Rectal smooth muscle tissue (tissue), 1 donor: Measurements from ENCODE around the gene AQP11.
A peak's percentile ranks its signal among the peaks of the same experiment; 100 is the strongest.
"Not testable (repeated sequence)": the region's sequence is repeated elsewhere in the genome, so short reads cannot be mapped to it uniquely, and the experiment has no call there.

Experiments
- H3K27ac ChIP-seq: one replicate; pipeline ENCODE4 v1.7.0; 2013; ENCODE audit warnings: low read depth, low read length, inconsistent platforms
- H3K27me3 ChIP-seq: one replicate; pipeline ENCODE4 v1.7.0; 2013; ENCODE audit warnings: low read length; ENCODE audit not compliant: control insufficient read depth, insufficient read depth
- H3K36me3 ChIP-seq: one replicate; pipeline ENCODE4 v1.7.0; 2013; ENCODE audit warnings: low read length; ENCODE audit not compliant: control insufficient read depth, insufficient read depth
- H3K4me1 ChIP-seq: one replicate; pipeline ENCODE4 v1.7.0; 2013; ENCODE audit warnings: low read length; ENCODE audit not compliant: control insufficient read depth, insufficient read depth
- H3K4me3 ChIP-seq: one replicate; pipeline ENCODE4 v1.7.0; 2013; ENCODE audit warnings: low read length
- H3K9ac ChIP-seq: one replicate; pipeline ENCODE4 v1.7.0; 2013; ENCODE audit warnings: low read length

AQP11 gene, protein sequence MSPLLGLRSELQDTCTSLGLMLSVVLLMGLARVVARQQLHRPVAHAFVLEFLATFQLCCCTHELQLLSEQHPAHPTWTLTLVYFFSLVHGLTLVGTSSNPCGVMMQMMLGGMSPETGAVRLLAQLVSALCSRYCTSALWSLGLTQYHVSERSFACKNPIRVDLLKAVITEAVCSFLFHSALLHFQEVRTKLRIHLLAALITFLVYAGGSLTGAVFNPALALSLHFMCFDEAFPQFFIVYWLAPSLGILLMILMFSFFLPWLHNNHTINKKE

DNA sequence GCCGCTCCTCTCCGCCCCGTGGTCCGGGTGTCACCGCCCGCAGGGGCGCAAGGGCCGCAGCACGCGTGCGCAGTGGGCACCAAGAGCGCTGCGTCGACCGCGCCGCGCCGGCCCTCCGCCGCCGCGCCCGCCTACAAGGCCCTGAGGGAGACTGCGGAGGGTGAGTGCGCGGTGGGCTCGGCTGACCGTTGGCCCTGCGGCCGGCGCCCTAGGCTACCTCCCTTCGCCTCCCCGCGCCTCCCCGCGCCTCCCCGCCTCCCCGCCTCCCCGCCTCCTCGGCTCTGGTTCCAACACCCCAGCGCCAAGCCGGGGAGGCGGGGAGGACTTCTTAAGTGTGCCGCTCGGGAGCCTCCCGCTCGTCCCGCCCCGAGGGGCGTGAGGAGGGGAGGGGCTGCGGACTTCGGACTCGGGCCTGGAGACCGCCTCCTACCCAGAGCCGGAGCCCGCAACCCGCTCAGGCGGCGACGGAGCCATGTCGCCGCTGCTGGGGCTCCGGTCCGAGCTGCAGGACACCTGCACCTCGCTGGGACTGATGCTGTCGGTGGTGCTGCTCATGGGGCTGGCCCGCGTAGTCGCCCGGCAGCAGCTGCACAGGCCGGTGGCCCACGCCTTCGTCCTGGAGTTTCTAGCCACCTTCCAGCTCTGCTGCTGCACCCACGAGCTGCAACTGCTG, at the start of gene AQP11:
AQP11 (plus strand) TSS at position 433 of the 673 bp plus-strand sequence; CDS start at position 473, 40 bp downstream.
- peak within 1 kb of the TSS; percentile 73 for H3K9ac ChIP-seq
- no peaks in the 10 kb centered on the region for H3K36me3 ChIP-seq
- peak within 1 kb of the TSS; percentile 78 for H3K4me3 ChIP-seq
- no peaks in the 10 kb centered on the region for H3K27me3 ChIP-seq
- H3K4me1 ChIP-seq = peaks cover 5% of the 10 kb centered on the region
- H3K27ac ChIP-seq = peak within 1 kb of the TSS; percentile 71

DNA sequence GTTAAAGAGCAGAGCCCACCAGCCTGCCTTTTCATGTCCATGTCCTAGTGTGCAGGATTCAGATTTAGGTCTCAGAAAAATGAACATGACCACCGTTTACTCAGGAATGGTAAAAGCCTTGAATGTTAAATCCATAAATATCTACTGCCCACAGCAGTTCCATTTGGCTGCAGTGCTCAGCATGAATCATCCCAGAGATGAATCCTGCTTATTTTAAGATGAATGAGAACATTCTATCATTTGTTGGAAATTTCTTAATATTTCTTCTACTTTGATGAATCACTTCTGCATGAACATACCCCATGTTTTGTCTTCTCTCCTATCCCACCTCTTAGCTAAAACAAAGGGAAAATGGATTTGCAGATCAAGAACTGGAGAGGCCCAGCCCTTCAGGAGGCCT, 47.5 kb upstream of the AQP11 start:
- Histone ChIP-seq H3K4me3 (no peak overlapping the region), H3K27ac (no peak overlapping the region), H3K36me3 (no peaks in the 10 kb centered on the region), H3K4me1 (no peaks in the 10 kb centered on the region), H3K27me3 (no peaks in the 10 kb centered on the region), H3K9ac (no peak overlapping the region)

DNA sequence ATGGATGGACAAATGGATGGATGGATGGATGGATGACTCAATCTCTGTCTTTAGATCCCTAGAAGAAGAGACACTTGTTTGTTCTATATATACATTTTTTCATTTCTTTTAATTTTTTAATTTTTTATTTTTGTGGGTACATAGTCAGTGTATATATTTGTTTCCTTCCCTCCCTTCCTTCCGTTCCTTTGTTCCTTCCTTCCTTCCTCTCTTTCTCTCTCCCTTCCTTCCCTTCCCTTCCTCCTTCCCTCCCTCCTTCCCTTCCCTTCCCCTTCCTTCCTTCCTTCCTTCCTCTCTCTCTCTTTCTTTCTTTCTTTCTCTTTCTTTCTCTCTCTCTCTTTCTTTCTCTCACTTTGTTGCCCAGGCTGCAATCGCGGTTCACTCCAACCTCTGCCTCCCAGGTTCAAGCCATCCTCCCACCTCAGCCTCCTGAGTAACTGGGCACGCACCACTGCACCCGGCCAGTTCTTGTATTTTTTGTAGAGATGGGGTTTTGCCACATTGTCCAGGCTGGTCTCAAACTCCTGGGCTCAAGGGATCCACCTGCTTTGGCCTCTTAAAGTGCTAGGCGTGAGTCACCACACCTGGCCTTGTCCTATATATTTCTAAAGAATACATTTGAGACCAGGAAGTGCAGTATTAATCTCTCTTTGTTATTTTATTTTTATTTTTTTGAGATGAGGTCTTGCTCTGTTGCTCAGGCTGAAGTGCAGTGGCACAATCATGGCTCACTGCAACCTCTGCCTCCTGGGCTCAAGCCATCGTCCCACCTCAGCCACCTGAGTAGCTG, 42.5 kb upstream of the AQP11 start:
- Histone ChIP-seq H3K4me3 (no peak overlapping the region), H3K27me3 (no peaks in the 10 kb centered on the region)

DNA sequence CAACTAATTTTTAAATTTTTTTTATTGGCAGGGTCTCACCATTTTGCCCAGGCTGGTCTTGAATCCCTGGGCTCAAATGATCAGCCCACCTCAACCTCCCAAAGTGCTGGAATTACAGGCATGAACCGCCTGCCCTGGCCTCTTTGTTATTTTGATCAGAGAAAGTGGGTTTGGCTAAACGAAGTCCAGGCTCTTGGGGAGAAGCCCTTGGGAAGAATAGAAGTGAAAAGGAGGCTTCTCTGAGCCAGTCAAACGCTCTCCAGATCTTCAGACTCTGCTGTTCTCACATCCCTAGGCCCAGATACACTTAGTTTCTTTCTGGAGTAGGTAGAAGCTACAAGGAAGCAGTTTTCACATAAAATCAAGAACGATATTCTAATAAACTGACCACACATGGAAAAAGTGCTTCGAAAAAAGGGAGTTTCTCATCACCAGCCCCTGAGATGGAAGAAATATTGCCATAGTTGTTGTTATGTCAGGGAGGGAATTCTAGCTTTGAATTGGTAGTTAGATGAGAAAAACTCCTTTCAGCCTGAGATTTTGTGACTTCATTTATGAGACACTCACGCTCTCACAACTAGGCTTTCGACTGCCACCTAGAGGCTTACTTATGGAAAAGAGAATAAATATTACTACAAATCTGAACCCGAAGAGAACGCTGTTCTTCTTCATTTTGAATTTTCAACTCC, 41.7 kb upstream of the AQP11 start:
- no peaks in the 10 kb centered on the region for H3K4me1 ChIP-seq
- no peaks in the 10 kb centered on the region for H3K27me3 ChIP-seq
- no peak overlapping the region for H3K27ac ChIP-seq
- H3K36me3 ChIP-seq = no peaks in the 10 kb centered on the region
- H3K4me3 ChIP-seq = no peak overlapping the region
- H3K9ac ChIP-seq = no peak overlapping the region

More for the DNA sequence above, 42.5 kb upstream of the AQP11 start:
- Histone ChIP-seq H3K36me3 (no peaks in the 10 kb centered on the region), H3K9ac (no peak overlapping the region), H3K27ac (no peak overlapping the region), H3K4me1 (no peaks in the 10 kb centered on the region)

DNA sequence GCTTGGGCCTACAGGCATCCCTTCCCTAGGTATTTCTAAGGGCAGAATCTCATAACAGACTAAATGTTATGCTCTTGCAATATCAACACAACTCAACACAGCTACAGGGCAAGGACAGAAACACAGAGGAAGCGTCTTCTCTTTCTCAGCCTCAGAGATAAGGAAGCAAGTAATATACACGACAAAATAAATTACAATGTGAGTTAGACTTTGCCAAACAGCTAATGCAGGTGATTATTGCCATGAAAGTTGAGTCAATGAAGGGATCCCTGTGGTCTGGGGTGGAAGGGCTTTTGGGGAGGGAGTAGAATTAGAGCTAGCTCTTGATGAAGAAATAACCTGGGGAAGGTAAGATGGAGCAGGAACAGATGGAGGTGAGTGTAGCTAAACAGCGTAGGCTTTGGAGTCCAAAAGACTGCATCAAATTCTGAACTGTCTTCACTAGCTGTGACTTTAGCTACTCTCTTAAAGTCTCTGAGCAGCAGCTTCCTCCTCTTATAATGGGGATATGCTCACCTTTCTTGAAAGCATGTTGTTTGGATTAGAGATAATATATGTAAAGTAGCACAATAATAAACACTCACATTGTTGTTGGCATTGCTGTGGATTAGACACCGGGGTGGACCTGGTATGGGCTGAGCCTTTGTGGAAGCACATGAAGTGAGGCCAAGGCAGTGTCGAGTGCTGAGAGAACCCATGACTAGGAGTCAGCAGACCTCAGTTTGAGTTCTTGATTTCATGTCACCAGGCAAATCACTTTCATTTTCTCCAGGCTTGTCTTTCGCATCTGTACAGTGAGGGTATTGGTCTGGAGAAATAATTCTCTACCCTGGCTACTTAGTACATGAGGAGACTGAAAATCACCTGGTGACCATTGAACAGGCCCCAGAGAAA, 41.0 kb upstream of the AQP11 start:
- H3K4me1 ChIP-seq = no peaks in the 10 kb centered on the region
- H3K27me3 ChIP-seq = no peaks in the 10 kb centered on the region
- no peak overlapping the region for H3K27ac ChIP-seq
- no peak overlapping the region for H3K4me3 ChIP-seq
- no peaks in the 10 kb centered on the region for H3K36me3 ChIP-seq
- H3K9ac ChIP-seq = no peak overlapping the region

DNA sequence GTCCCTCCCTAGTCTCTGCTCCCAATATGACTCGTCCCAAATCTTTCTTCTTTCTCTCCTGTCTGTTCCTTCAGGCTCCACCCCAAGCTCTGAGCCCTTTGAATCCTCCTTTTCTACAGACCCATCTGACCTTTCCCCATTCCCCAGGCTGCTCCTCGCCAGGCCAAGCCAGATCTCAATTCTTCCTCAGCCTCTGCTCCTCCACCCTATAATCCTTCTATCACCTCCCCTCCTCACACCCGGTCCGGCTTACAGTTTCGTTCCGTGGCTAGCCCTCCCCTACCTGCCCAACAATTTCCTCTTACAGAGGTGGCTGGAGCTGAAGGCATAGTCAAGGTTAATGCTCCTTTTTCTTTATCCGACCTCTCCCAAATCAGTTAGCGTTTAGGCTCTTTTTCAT, 38.3 kb upstream of the AQP11 start:
- not testable (repeated sequence) for H3K36me3 ChIP-seq, H3K4me1 ChIP-seq, H3K27me3 ChIP-seq, H3K27ac ChIP-seq, H3K9ac ChIP-seq, H3K4me3 ChIP-seq

DNA sequence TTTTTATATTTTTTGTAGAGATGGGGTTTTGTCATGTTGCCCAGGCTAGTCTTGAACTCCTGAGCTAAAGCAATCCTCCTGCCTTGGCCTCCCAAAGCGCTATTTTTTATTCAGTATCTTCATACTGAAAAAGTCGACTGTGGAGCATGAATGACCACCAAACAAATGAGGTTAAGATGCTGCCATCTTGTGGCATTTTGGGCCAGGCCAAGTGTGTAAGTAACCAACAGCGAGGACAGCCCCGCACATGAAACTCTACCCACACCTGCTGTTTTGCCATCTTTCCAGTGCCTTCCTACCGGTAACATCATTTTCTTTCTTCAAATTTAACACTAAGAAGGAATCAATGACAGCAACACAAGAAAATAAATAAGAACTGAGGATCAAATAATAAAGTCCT, 32.2 kb upstream of the AQP11 start:
- no peaks in the 10 kb centered on the region for H3K4me1 ChIP-seq
- H3K27me3 ChIP-seq = no peaks in the 10 kb centered on the region
- H3K9ac ChIP-seq = no peak overlapping the region
- no peak overlapping the region for H3K27ac ChIP-seq
- no peak overlapping the region for H3K4me3 ChIP-seq
- H3K36me3 ChIP-seq = no peaks in the 10 kb centered on the region

DNA sequence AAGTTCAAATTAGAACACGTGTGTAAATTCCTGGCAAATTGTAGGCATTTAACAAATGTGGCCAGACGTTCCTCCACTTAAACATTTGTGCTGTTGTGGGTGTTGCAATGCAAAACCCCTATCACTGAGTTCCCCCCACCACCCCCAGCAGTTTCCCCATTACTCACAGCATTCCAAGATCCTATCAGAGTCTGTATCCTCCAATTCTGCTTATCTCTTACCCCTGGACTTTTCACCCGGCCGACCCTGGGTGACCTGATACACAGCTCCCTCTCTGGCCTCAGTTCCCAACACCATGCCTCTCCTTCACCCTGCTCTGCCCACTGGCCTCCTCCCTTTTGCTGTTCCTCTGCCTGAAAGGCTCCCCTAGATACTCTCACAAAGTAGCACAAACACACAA, 31.4 kb upstream of the AQP11 start:
- H3K27ac ChIP-seq = no peak overlapping the region

DNA sequence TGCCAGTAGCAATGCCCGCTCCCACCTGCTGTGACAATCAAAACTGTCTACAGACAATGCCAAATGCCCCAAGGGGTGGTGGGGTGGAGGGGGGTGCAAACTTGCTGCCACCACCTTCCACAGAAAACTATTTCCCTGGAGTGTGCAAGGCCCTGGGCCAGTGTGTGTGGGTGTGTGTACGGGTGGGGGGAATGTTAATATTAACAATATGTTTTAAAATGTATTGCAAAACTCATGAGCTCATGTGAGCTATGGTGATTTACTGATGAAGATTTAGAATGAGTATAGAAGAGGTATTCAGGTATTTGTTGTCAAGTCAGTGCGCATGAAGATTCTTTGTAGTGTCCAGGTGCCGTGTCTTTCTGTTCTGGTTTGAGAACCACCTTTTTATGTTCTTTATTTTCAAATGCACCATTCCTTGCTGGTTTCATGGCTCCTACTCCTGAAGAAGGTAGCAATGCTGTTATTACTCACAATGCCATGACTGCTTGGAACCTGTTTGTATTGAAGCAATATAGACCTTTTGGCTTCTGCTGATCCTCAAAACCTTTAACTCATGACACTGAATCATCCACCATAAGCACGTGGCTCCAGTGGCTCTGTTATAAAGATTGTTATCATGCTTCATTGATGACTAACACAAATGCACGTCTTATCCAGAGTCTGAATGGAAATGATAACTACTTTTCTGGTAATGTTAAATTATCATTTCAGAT, 29.9 kb upstream of the AQP11 start:
- H3K4me1 ChIP-seq = no peaks in the 10 kb centered on the region
- H3K9ac ChIP-seq = no peak overlapping the region
- H3K27ac ChIP-seq = no peak overlapping the region

More for the DNA sequence above, 31.4 kb upstream of the AQP11 start:
- Histone ChIP-seq H3K4me3 (no peak overlapping the region), H3K36me3 (no peaks in the 10 kb centered on the region), H3K4me1 (no peaks in the 10 kb centered on the region), H3K9ac (no peak overlapping the region), H3K27me3 (no peaks in the 10 kb centered on the region)

DNA sequence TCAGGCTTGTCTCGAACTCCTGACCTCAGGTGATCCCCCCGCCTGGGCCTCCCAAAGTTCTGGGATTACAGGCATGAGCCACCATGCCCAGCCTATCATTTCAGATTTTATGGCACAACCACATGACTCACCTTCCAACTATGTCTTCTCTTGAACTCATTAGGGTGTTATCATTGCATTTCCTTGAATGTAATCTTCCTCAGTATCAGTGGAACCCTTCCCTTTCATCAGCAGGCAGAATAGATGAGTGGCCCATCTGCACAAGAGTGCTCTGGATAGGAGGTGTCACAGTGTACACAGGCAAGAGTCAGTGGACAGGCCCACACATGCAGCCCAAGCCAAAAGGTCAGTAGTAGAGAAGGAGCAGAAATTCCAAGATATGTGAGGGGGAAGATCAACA, 29.1 kb upstream of the AQP11 start:
- Histone ChIP-seq H3K4me3 (no peak overlapping the region), H3K27me3 (no peaks in the 10 kb centered on the region), H3K4me1 (no peaks in the 10 kb centered on the region), H3K9ac (no peak overlapping the region), H3K27ac (no peak overlapping the region), H3K36me3 (no peaks in the 10 kb centered on the region)

More for the DNA sequence above, 29.9 kb upstream of the AQP11 start:
- H3K36me3 ChIP-seq = no peaks in the 10 kb centered on the region
- H3K27me3 ChIP-seq = no peaks in the 10 kb centered on the region
- no peak overlapping the region for H3K4me3 ChIP-seq

DNA sequence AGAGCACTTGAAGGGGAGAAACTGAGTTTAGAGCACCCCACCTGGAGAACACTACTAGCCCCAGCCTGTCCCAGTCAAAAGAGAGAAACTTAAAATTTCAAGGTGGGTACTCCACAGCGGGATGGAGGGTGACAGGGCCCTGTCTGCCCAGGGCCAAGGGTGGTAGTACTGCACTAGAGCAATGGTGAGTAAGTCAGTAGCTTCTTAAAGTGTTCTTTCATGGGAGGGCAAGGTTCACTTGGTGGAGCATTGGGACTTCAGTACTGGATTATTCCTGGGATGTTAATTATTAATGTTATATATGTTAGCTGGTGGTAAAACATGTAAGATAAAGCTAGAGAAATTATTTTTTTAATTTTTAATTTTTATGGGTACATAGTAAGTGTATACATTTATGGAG, 28.5 kb upstream of the AQP11 start:
- H3K4me1 ChIP-seq = no peaks in the 10 kb centered on the region
- no peak overlapping the region for H3K27ac ChIP-seq
- no peak overlapping the region for H3K9ac ChIP-seq
- H3K27me3 ChIP-seq = no peaks in the 10 kb centered on the region
- H3K36me3 ChIP-seq = no peaks in the 10 kb centered on the region
- H3K4me3 ChIP-seq = no peak overlapping the region
